OCI-LY1 (cell line): ENCODE measurements around the gene ZMPSTE24.

Experiments
- H2AFZ ChIP-seq: fragments of 200-600 bp; sonication (generic), shearing (Covaris generic); 2 replicates; pipeline ENCODE4 v1.6.0; 2014; ENCODE audit warnings: antibody characterized with exemption, mild to moderate bottlenecking, low read length
- H3F3A ChIP-seq: fragments of 200-600 bp; sonication (generic), shearing (Covaris generic); 2 replicates; pipeline ENCODE4 v1.6.0; 2014; ENCODE audit warnings: mild to moderate bottlenecking, antibody characterized with exemption, low read length, moderate library complexity; ENCODE audit not compliant: insufficient read depth
- H3K27ac ChIP-seq: fragments of 200-600 bp; sonication (generic); 2 replicates; pipeline ENCODE4 v1.5.1; 2014; ENCODE audit warnings: low read length, mixed run types, mild to moderate bottlenecking, low read depth; ENCODE audit not compliant: poor library complexity, severe bottlenecking
- H3K27me3 ChIP-seq: fragments of 200-600 bp; sonication (generic); 2 replicates; pipeline ENCODE4 v1.6.0; 2014; ENCODE audit warnings: antibody characterized with exemption, mild to moderate bottlenecking, low read length, moderate library complexity; ENCODE audit not compliant: insufficient read depth
- H3K36me3 ChIP-seq: fragments of 200-600 bp; sonication (generic); 2 replicates; pipeline ENCODE4 v1.6.1; 2014; ENCODE audit warnings: mild to moderate bottlenecking, antibody characterized with exemption, low read length, moderate library complexity, mixed read lengths; ENCODE audit not compliant: insufficient read depth
- H3K4me1 ChIP-seq: fragments of 200-600 bp; sonication (generic); 2 replicates; pipeline ENCODE4 v1.5.1; 2014; ENCODE audit warnings: mild to moderate bottlenecking, low read length, moderate library complexity; ENCODE audit not compliant: insufficient read depth, severe bottlenecking
- H3K4me2 ChIP-seq: fragments of 200-600 bp; sonication (generic), shearing (Covaris generic); 2 replicates; pipeline ENCODE4 v1.6.1; 2014; ENCODE audit warnings: low read length
- H3K4me3 ChIP-seq: fragments of 200-600 bp; sonication (generic); 2 replicates; pipeline ENCODE4 v1.5.1; 2014; ENCODE audit warnings: low read length, low read depth, mild to moderate bottlenecking, mixed read lengths; ENCODE audit not compliant: poor library complexity, severe bottlenecking
- H3K79me2 ChIP-seq: fragments of 200-600 bp; shearing (Covaris generic); 2 replicates; pipeline ENCODE4 v1.6.1; 2016; ENCODE audit warnings: mixed run types, low read length, mixed read lengths; ENCODE audit not compliant: insufficient read depth
- H3K9ac ChIP-seq: fragments of 200-600 bp; sonication (generic), shearing (Covaris generic); 2 replicates; pipeline ENCODE4 v1.6.1; 2014; ENCODE audit warnings: mild to moderate bottlenecking, low read length, mixed read lengths
- H3K9me2 ChIP-seq: fragments of 200-600 bp; sonication (generic), shearing (Covaris generic); 2 replicates; pipeline ENCODE4 v1.6.1; 2014; ENCODE audit warnings: low read depth, mild to moderate bottlenecking, low read length, mixed read lengths
- H3K9me3 ChIP-seq: fragments of 200-600 bp; shearing (Covaris generic); 2 replicates; pipeline ENCODE4 v1.6.1; 2014; ENCODE audit warnings: low read length, mixed read lengths
- H4K20me1 ChIP-seq: fragments of 200-600 bp; sonication (generic), shearing (Covaris generic); 2 replicates; pipeline ENCODE4 v1.6.0; 2016; ENCODE audit warnings: mild to moderate bottlenecking, low read length; ENCODE audit not compliant: insufficient read depth
- CTCF ChIP-seq: fragments of 200-600 bp; sonication (generic), shearing (Covaris generic); IDR thresholded peaks from 2 replicates; pipeline ENCODE4 v1.5.1; 2017; ENCODE audit warnings: mild to moderate bottlenecking, antibody characterized with exemption, low read length, moderate library complexity, mixed read lengths
- EZH2 ChIP-seq: fragments of 200-600 bp; sonication (generic), shearing (Covaris generic); IDR thresholded peaks from 2 replicates; pipeline ENCODE4 v1.8.0; 2017; ENCODE audit warnings: borderline replicate concordance, mixed run types, mild to moderate bottlenecking, antibody characterized with exemption, low read length, moderate library complexity, mixed read lengths

Gene ZMPSTE24

GRCh38 chr1:40291293-40291692 lies 33.3 kb downstream of the ZMPSTE24 start:
- no peaks in the 10 kb centered on the region for H3F3A ChIP-seq
- no peak overlapping the region for H3K4me2 ChIP-seq
- H2AFZ ChIP-seq, result no peak overlapping the region
- H3K27ac ChIP-seq, result no peak overlapping the region
- H3K79me2 ChIP-seq, result no peaks in the 10 kb centered on the region
- H3K9me2 ChIP-seq, result no peaks in the 10 kb centered on the region
- peaks cover 64% of the 10 kb centered on the region for H3K36me3 ChIP-seq
- H3K27me3 ChIP-seq, result no peaks in the 10 kb centered on the region
- no peaks in the 10 kb centered on the region for H3K4me1 ChIP-seq
- H3K4me3 ChIP-seq, result no peak overlapping the region
- no peak for TF ChIP-seq EZH2
- no peak for TF ChIP-seq CTCF
- H3K9me3 ChIP-seq, result no peaks in the 10 kb centered on the region
- H3K9ac ChIP-seq, result no peak overlapping the region
- H4K20me1 ChIP-seq, result no peaks in the 10 kb centered on the region

- no peak overlapping the region for H3K9ac ChIP-seq
- no peaks in the 10 kb centered on the region for H3K9me2 ChIP-seq
- no peaks in the 10 kb centered on the region for H3K36me3 ChIP-seq
- no peak overlapping the region for H2AFZ ChIP-seq
- no peaks in the 10 kb centered on the region for H3K79me2 ChIP-seq
- no peaks in the 10 kb centered on the region for H3K4me1 ChIP-seq
- H3K4me2 ChIP-seq, result no peak overlapping the region
- H3K4me3 ChIP-seq, result no peak overlapping the region
- H4K20me1 ChIP-seq, result no peaks in the 10 kb centered on the region
- TF ChIP-seq CTCF (no peak), EZH2 (no peak)
- no peaks in the 10 kb centered on the region for H3K27me3 ChIP-seq
- no peak overlapping the region for H3K27ac ChIP-seq
- H3K9me3 ChIP-seq, result no peaks in the 10 kb centered on the region
- H3F3A ChIP-seq, result no peaks in the 10 kb centered on the region
Measured at GRCh38 chr1:40299366-40300248, 41.6 kb downstream of the ZMPSTE24 start.

GRCh38 chr1:40300249-40300567 lies 42.2 kb downstream of the ZMPSTE24 start:
- H3K36me3 ChIP-seq, result no peaks in the 10 kb centered on the region
- no peak overlapping the region for H2AFZ ChIP-seq
- H3K4me3 ChIP-seq, result no peak overlapping the region
- no peak overlapping the region for H3K9ac ChIP-seq
- H3K4me1 ChIP-seq, result no peaks in the 10 kb centered on the region
- H3K27me3 ChIP-seq, result no peaks in the 10 kb centered on the region
- no peak overlapping the region for H3K27ac ChIP-seq
- no peaks in the 10 kb centered on the region for H3F3A ChIP-seq
- H3K79me2 ChIP-seq, result no peaks in the 10 kb centered on the region
- H3K9me2 ChIP-seq, result no peaks in the 10 kb centered on the region
- no peaks in the 10 kb centered on the region for H3K9me3 ChIP-seq
- H3K4me2 ChIP-seq, result no peak overlapping the region
- no peaks in the 10 kb centered on the region for H4K20me1 ChIP-seq
- TF ChIP-seq CTCF (no peak), EZH2 (no peak)
